Measurements from ENCODE around the gene ADAP1. TPM values are rescaled to one million over a fixed set of nuclear protein-coding genes. Genes with fewer than 3 reads are reported as not detected.
A peak's percentile ranks its signal among the peaks of the same experiment; 100 is the strongest.

ADAP1 gene
- total RNA-seq, 1 experiment from 2014 or later, result 77.6 TPM

DNA sequence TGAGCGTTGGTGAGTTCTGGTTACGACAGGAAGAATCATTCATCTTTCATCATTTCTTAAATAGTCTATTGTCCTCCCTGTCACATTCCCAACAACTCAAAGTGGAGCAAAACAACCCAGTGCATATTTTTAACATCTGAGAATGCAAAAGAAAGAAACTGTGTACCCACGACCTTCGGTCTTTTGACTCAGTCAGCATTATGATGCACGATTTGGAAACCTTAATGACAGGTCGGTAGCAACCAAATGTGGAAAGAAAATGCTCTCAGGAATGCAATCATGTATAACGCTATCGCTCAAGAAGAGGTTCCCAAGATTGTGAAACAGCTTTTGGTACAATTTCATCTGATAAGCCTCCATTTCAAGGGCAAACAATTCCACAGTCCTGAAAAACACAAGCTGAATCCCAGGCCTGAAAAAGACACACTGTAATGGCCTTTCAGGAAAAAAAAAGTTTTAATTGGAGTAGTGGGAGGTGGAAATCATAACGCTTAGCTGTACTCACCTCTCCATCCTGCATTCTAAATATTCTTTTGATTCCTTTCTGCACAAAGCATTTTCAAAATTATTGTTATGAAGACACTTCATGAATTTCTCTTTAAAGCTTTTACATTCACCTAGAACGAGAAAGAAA, 18.3 kb upstream of the ADAP1 start:
- H3K4me3 Mint-ChIP-seq (ENCODE audit: unreplicated experiment), result peak overlapping the region; percentile 27
- 0 out of 2 replicates have a peak, but pooled peaks cover 1% of the 10 kb centered on the region for H3K36me3 ChIP-seq (ENCODE audit: control insufficient read depth, insufficient read depth, low read length)
- peaks cover 76% of the 10 kb centered on the region for H3K36me3 Mint-ChIP-seq (ENCODE audit: insufficient read depth, unreplicated experiment)
- ChIA-PET POLR2A (no interaction called here), CTCF (interaction anchor here (0.7 kb wide), 1 partner anchor 25 kb away, joined by 3 read pairs; no protein-coding TSS in a partner anchor)
- no peaks in the 10 kb centered on the region for H3K9me3 Mint-ChIP-seq (ENCODE audit: unreplicated experiment)
- DNase-seq, result no peak
- intact Hi-C loops (cut with micrococcal nuclease; ENCODE audit: unreplicated experiment), result no loop called here
- no peaks in the 10 kb centered on the region for H3K9me3 ChIP-seq
- TF ChIP-seq, protein P1, sequence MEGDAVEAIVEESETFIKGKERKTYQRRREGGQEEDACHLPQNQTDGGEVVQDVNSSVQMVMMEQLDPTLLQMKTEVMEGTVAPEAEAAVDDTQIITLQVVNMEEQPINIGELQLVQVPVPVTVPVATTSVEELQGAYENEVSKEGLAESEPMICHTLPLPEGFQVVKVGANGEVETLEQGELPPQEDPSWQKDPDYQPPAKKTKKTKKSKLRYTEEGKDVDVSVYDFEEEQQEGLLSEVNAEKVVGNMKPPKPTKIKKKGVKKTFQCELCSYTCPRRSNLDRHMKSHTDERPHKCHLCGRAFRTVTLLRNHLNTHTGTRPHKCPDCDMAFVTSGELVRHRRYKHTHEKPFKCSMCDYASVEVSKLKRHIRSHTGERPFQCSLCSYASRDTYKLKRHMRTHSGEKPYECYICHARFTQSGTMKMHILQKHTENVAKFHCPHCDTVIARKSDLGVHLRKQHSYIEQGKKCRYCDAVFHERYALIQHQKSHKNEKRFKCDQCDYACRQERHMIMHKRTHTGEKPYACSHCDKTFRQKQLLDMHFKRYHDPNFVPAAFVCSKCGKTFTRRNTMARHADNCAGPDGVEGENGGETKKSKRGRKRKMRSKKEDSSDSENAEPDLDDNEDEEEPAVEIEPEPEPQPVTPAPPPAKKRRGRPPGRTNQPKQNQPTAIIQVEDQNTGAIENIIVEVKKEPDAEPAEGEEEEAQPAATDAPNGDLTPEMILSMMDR (IDR thresholded peaks at IDR 0.05; ENCODE audit: insufficient read depth in 1 of 2, low read depth in 1 of 2, low read length in 1 of 2, severe bottlenecking in 1 of 2, unreplicated experiment in 1 of 2), result no peak
- no peak overlapping the region for H3K27ac Mint-ChIP-seq (ENCODE audit: unreplicated experiment)
- no peaks in the 10 kb centered on the region for H3K27me3 Mint-ChIP-seq (ENCODE audit: insufficient read depth, unreplicated experiment)
- peaks cover 7% of the 10 kb centered on the region for H3K4me1 Mint-ChIP-seq (ENCODE audit: low read depth, unreplicated experiment)
- H3K4me3 ChIP-seq (ENCODE audit: low read depth, low read length), result no peak overlapping the region
- peaks cover 35% of the 10 kb centered on the region for H3K4me1 ChIP-seq
- TSS peak; percentile 26 for BruUV-seq (replicated peaks)
- no peaks in the 10 kb centered on the region for H3K27me3 ChIP-seq (replicated peaks; ENCODE audit: control insufficient read depth, insufficient read depth, low read length)

DNA sequence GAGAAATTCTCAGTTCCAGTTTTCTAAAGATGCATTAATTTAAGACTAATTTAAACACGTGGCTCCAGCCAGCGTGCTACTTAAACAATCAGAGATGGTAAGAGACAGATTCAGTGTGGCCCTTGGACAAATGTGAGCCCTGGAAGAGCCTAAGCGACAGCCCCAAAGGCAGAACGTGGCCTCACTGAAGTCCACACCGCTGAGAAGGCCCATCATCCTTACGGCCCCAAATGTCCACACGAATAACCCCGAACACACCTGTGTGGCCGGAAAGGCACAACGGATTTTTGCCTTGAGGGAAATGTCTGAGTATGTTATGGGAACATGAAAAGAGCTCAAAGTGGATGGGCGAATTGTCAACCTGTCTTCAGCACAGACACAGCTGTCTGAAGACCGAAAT, 17.6 kb upstream of the ADAP1 start:
- BruUV-seq (replicated peaks), result no TSS peak
- peaks cover 30% of the 10 kb centered on the region for H3K4me1 ChIP-seq
- TF ChIP-seq, protein P1 (IDR thresholded peaks at IDR 0.05; ENCODE audit: insufficient read depth in 1 of 2, low read depth in 1 of 2, low read length in 1 of 2, severe bottlenecking in 1 of 2, unreplicated experiment in 1 of 2), result no peak
- no peaks in the 10 kb centered on the region for H3K9me3 ChIP-seq
- peaks cover under 1% of the 10 kb centered on the region for H3K4me1 Mint-ChIP-seq (ENCODE audit: low read depth, unreplicated experiment)
- POLR2A ChIA-PET, result no interaction called here
- H3K36me3 ChIP-seq (ENCODE audit: control insufficient read depth, insufficient read depth, low read length), result 0 out of 2 replicates have a peak, but pooled peaks cover 1% of the 10 kb centered on the region
- CTCF ChIA-PET, result interaction anchor here (0.7 kb wide), 1 partner anchor 24 kb away, joined by 3 read pairs; no protein-coding TSS in a partner anchor
- no peaks in the 10 kb centered on the region for H3K9me3 Mint-ChIP-seq (ENCODE audit: unreplicated experiment)
- no peaks in the 10 kb centered on the region for H3K27me3 ChIP-seq (replicated peaks; ENCODE audit: control insufficient read depth, insufficient read depth, low read length)
- intact Hi-C loops (cut with micrococcal nuclease; ENCODE audit: unreplicated experiment), result no loop called here
- no peak overlapping the region for H3K27ac Mint-ChIP-seq (ENCODE audit: unreplicated experiment)
- H3K4me3 ChIP-seq (ENCODE audit: low read depth, low read length), result no peak overlapping the region
- no peak overlapping the region for H3K4me3 Mint-ChIP-seq (ENCODE audit: unreplicated experiment)
- H3K36me3 Mint-ChIP-seq (ENCODE audit: insufficient read depth, unreplicated experiment), result peaks cover 76% of the 10 kb centered on the region
- H3K27me3 Mint-ChIP-seq (ENCODE audit: insufficient read depth, unreplicated experiment), result no peaks in the 10 kb centered on the region
- DNase-seq, result no peak

DNA sequence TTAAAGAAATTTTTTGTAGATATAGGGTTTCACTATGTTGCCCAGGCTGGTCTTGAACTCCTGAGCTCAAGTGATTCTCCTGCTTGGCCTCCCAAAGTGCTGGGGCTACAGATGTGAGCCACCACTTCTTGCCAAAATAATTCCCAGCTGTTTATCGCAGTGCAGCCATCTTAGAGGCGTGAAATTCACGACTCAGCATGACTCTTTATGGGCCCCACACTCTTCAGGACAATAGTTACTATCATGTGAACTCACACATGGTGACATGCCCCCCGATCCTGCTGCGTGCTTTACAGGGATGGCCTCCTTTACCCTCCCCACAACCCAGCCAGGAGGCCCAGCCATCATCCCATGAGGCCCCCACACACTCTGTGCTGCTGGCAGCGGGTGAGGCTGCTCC, 16.3 kb upstream of the ADAP1 start:
- CTCF ChIA-PET, result no interaction called here
- intact Hi-C loops (cut with micrococcal nuclease; ENCODE audit: unreplicated experiment), result no loop called here
- 0 out of 2 replicates have a peak, but pooled peaks cover 1% of the 10 kb centered on the region for H3K36me3 ChIP-seq (ENCODE audit: control insufficient read depth, insufficient read depth, low read length)
- H3K4me3 ChIP-seq (ENCODE audit: low read depth, low read length), result no peak overlapping the region
- Mint-ChIP-seq H3K9me3 (ENCODE audit: unreplicated experiment) (no peaks in the 10 kb centered on the region), H3K27me3 (ENCODE audit: insufficient read depth, unreplicated experiment) (no peaks in the 10 kb centered on the region), H3K4me1 (ENCODE audit: low read depth, unreplicated experiment) (no peaks in the 10 kb centered on the region), H3K36me3 (ENCODE audit: insufficient read depth, unreplicated experiment) (peaks cover 88% of the 10 kb centered on the region), H3K27ac (ENCODE audit: unreplicated experiment) (peak overlapping the region; percentile 53), H3K4me3 (ENCODE audit: unreplicated experiment) (no peak overlapping the region)
- no peaks in the 10 kb centered on the region for H3K27me3 ChIP-seq (replicated peaks; ENCODE audit: control insufficient read depth, insufficient read depth, low read length)
- TF ChIP-seq, protein P1 (IDR thresholded peaks at IDR 0.05; ENCODE audit: insufficient read depth in 1 of 2, low read depth in 1 of 2, low read length in 1 of 2, severe bottlenecking in 1 of 2, unreplicated experiment in 1 of 2), result no peak
- H3K9me3 ChIP-seq, result no peaks in the 10 kb centered on the region
- DNase-seq, result no peak
- H3K4me1 ChIP-seq, result peaks cover 17% of the 10 kb centered on the region
- BruUV-seq (replicated peaks), result no TSS peak
- POLR2A ChIA-PET, result no interaction called here

Data from Caco-2 (cell line).